GM10248 (cell line): Measurements from ENCODE around the gene ZNF425.

Experiments
- CTCF ChIA-PET: fragments of 300-600 bp; sonication (Branson Sonifier 250); formaldehyde crosslinking; extraction: SDS; loops from one replicate; lab custom pipeline; 2021; ENCODE audit warnings: antibody characterized with exemption; lab: Yijun Ruan, JAX
- POLR2A ChIA-PET: fragments of 350-650 bp; sonication (Branson Sonifier 250); formaldehyde crosslinking; extraction: SDS; loops from one replicate; lab custom pipeline; 2020; ENCODE audit warnings: antibody characterized with exemption; lab: Yijun Ruan, JAX
- DNase-seq: peaks from one replicate; pipeline ENCODE4 v3.0.0; 2012; ENCODE audit errors: extremely low spot score
- CTCF ChIP-seq: IDR thresholded peaks from 2 replicates; pipeline ENCODE4 v1.5.1; 2012; ENCODE audit warnings: mild to moderate bottlenecking, low read depth; ENCODE audit errors: extremely low read depth, missing control alignments, control extremely low read depth

Gene ZNF425, protein sequence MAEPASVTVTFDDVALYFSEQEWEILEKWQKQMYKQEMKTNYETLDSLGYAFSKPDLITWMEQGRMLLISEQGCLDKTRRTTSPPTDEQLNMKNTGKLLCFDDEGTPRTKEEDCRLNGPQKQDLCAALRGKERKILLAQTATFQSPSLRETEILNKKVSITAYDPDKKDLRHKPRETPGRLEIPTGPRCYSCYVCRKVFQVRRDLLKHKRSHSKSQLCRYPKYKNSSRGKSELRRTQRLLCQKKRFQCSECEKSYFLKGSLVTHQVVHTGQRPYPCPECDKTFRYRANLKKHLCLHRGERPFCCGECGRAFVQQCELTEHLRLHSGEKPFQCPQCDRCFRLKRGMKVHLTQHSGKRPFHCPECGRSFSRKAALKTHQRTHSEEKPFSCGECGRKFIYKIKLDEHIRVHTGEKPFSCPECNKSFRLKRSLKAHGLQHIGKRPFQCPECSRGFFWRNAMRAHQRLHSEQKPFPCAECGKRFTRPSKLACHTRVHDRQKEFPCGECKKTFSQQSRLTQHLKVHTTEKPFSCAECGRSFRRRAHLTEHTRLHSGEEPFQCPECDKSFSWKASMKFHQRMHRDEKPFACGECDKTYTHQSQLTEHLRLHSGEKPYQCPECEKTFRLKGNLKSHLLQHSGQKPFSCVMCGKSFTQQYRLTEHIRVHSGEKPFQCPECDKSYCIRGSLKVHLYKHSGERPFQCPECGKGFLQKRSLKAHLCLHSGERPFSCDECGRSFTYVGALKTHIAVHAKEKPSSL

GRCh38 chr7:149125863-149126661 lies at the start of gene ZNF425:
ZNF425 (minus strand) TSS chr7:149126324; CDS start chr7:149126213, 111 bp downstream.
- DNase-seq = peak; percentile 98

GRCh38 chr7:149175150-149175549 lies 49.0 kb upstream of the ZNF425 start:
- POLR2A ChIA-PET = no interaction called here
- DNase-seq = no peak
- CTCF ChIA-PET = interaction anchor here (0.6 to 1.9 kb wide), 4 partner anchors 10 to 110 kb away, joined by 3 to 11 read pairs (median 6); partner anchors contain the start of genes ZNF282 and ZNF398
- no peak for TF ChIP-seq CTCF

More at GRCh38 chr7:149125863-149126661, at the start of gene ZNF425:
- peak; percentile 93 for TF ChIP-seq CTCF
- ChIA-PET CTCF (interaction anchor here (0.6 to 5.1 kb wide), 28 partner anchors 10 to 496 kb away, joined by 3 to 63 read pairs (median 4); partner anchors contain the start of genes ZNF282 and ZNF398), POLR2A (interaction anchor here (0.5 to 1.2 kb wide), 4 partner anchors 11 to 61 kb away, joined by 3 to 5 read pairs (median 4); partner anchors contain the start of gene ZNF398)

- no peak for TF ChIP-seq CTCF
- CTCF ChIA-PET = no interaction called here
- POLR2A ChIA-PET = no interaction called here
- DNase-seq = no peak
Observed at GRCh38 chr7:149172534-149172920, 46.4 kb upstream of the ZNF425 start.

DNA sequence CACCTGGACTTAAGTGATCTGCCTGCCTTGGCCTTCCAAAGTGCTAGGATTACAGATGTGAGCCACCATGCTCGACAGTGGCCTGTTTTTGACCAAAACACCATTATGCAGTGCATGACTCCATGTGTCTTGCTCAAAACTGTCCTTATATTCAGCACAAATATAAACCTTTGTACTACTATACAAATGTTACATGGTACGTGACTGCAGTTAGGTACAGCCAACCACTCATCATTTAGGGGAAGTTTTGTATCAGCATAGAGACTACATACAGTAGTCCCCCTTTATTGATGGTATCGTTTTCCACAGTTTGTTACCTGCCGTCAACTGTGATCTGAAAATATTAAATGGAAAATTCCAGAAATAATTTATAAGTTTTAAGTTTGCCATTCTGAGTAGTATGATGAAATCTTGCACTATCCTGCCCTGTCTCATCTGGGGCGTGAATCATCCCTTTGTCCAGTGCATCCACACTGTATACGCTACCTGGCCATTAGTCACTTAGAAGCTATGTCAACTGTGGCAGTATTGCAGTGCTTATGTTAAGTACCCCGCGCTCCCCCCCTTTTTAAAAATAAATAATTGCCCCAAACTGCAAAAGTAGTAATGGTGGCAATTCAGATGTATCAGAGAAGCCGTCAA lies 45.9 kb upstream of the ZNF425 start:
- CTCF ChIA-PET = no interaction called here
- DNase-seq = no peak
- POLR2A ChIA-PET = no interaction called here
- no peak for TF ChIP-seq CTCF

- CTCF ChIA-PET = interaction anchor here (1.0 to 2.8 kb wide), 9 partner anchors 12 to 41 kb away, joined by 3 to 13 read pairs (median 3); partner anchors contain the start of genes ZNF398 and ZNF425
- DNase-seq = no peak
- POLR2A ChIA-PET = no interaction called here
- no peak for TF ChIP-seq CTCF
Observed at GRCh38 chr7:149166630-149167352, 40.7 kb upstream of the ZNF425 start.
